Measurements from ENCODE around the gene B4GALNT4. TPM values are rescaled to one million over a fixed set of nuclear protein-coding genes. Genes with fewer than 3 reads are reported as not detected.
"Not testable (repeated sequence)": the region's sequence is repeated elsewhere in the genome, so short reads cannot be mapped to it uniquely, and the experiment has no call there.

The B4GALNT4 gene
- polyA plus RNA-seq, 6 donors from 2014 or later, result not detected

- H3K4me1 Mint-ChIP-seq, result peaks cover 31 to 58% (median 35%) of the 10 kb centered on the region in 3 donors
- peak overlapping the region in 6 of 8 donors; percentile 12 to 75 (median 58) for H3K4me3 Mint-ChIP-seq
- H3K27ac Mint-ChIP-seq, result peak overlapping the region in 2 of 6 donors; percentile 24 to 53
- no peaks in the 10 kb centered on the region for H3K36me3 Mint-ChIP-seq
- H3K27me3 Mint-ChIP-seq, result no peaks in the 10 kb centered on the region
- ATAC-seq (ENCODE audit: low read depth in 2 of 2), result no peak
- DNase-seq, result no peak
- peaks cover 0 to 4% (median 0%) of the 10 kb centered on the region in 7 donors for H3K9me3 Mint-ChIP-seq
These were observed 38.5 kb upstream of the B4GALNT4 start for GRCh38 chr11:330694-331357.

DNA sequence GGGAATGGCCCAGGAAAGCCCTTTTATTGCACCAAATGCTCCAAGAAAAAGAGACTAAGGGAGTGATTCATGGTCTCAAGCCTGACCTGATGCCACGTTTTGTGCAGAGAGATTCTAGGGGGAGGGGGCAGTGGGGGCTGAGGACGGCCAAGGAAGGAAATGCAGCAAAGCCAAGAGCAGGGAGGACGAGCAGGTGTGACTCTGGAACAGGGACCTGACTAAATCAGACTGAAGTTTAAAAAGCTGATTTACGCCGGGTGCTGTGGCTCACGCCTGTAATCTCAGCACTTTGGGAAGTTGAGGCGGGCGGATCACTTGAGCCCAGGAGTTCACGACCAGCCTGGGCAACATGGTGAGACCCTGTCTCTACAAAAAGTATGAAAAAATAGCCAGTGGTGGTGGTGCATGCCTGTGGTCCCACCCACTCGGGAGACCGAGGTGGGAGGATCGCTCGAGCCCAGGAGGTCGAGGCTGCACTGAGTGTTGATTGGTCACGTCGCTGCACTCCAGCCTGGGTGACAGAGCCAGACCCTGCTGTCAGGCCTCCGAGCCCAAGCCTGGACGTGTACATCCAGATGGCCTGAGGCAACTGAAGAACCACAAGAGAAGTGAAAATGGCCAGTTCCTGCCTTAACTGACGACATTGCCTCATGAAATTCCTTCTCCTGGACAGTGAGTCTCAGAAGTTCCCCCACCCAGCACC lies 37.8 kb upstream of the B4GALNT4 start:
- peak overlapping the region in 5 of 8 donors; percentile 49 to 75 (median 65) for H3K4me3 Mint-ChIP-seq
- H3K27ac Mint-ChIP-seq, result peak overlapping the region in 2 of 6 donors; percentile 53 to 70
- H3K9me3 Mint-ChIP-seq, result peaks cover 0 to 4% (median 0%) of the 10 kb centered on the region in 7 donors
- no peaks in the 10 kb centered on the region for H3K27me3 Mint-ChIP-seq
- DNase-seq (no peak), ATAC-seq (ENCODE audit: low read depth in 2 of 2) (no peak)
- no peaks in the 10 kb centered on the region for H3K36me3 Mint-ChIP-seq
- peaks cover 31 to 58% (median 35%) of the 10 kb centered on the region in 3 donors for H3K4me1 Mint-ChIP-seq

GRCh38 chr11:332651-333480 lies 36.4 kb upstream of the B4GALNT4 start:
- H3K4me1 Mint-ChIP-seq, result peaks cover 26 to 49% (median 32%) of the 10 kb centered on the region in 3 donors
- peak overlapping the region in 2 of 6 donors; percentile 8 to 90 for H3K27ac Mint-ChIP-seq
- no peak for DNase-seq
- H3K9me3 Mint-ChIP-seq, result peaks cover 0 to 4% (median 0%) of the 10 kb centered on the region in 7 donors
- no peaks in the 10 kb centered on the region for H3K36me3 Mint-ChIP-seq
- H3K4me3 Mint-ChIP-seq, result peak overlapping the region in 1 of 8 donors; percentile 62
- H3K27me3 Mint-ChIP-seq, result no peaks in the 10 kb centered on the region
- ATAC-seq (ENCODE audit: low read depth in 2 of 2), result no peak

- not testable (repeated sequence) for H3K9me3 Mint-ChIP-seq; H3K27ac Mint-ChIP-seq; H3K4me3 Mint-ChIP-seq; H3K36me3 Mint-ChIP-seq; ATAC-seq (ENCODE audit: low read depth in 2 of 2); H3K27me3 Mint-ChIP-seq; DNase-seq
- H3K4me1 Mint-ChIP-seq, result peaks cover 26 to 44% (median 32%) of the 10 kb centered on the region in 3 donors
These were observed 35.6 kb upstream of the B4GALNT4 start for GRCh38 chr11:333616-334263.

GRCh38 chr11:334264-334994 lies 34.9 kb upstream of the B4GALNT4 start:
- ATAC-seq (ENCODE audit: low read depth in 2 of 2) (no peak), DNase-seq (no peak)
- Mint-ChIP-seq H3K27ac (peak overlapping the region in 1 of 6 donors; percentile 70), H3K4me3 (peak overlapping the region in 1 of 8 donors; percentile 54), H3K4me1 (peaks cover 19 to 38% (median 30%) of the 10 kb centered on the region in 3 donors), H3K36me3 (no peaks in the 10 kb centered on the region), H3K27me3 (no peaks in the 10 kb centered on the region), H3K9me3 (peaks cover 0 to under 1% (median 0%) of the 10 kb centered on the region in 7 donors)

DNA sequence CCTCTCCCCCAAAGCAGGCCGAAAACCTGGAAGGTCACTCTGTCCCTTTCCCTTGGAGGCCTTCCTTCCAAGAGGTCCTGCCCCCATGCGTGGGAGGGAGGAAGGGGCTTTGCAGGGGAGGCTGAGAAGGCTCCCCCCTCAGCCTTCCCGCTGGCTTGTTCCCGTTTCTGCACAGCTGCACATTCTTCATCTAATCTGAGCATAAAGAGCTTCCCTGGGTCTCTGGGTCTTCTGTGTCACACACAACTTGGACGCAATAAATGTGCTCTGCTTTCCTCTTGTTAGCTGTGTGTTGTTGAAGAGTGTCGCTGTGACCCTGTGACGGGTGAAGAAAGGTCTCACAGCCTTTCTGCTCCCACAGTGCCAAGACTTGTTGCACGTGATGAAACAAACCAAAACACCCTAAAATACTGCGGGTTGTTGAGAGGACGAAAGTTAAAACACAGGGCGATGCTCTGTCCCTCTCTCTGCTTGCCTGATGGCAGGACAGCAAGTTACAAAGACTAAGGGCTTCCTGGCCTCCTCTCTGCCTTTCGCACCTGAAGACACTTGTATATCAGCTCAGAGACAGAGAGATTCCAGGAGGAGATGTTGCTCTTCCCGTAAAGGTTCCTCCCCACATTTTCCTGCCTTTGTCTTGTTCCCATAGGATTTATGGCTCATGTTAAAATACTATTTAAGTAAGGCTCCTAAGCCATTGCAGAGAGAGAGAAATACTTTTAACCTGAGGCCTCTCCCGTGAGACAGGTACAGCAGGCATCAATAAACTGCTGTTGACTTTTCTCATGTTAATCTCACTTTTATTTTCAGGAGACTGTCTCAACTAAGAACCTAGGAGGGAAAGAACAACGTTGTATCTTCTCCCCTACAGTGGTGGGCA lies 33.3 kb upstream of the B4GALNT4 start:
- Mint-ChIP-seq H3K27me3 (no peaks in the 10 kb centered on the region), H3K4me1 (peaks cover 22 to 37% (median 24%) of the 10 kb centered on the region in 3 donors), H3K27ac (peak overlapping the region in 2 of 6 donors; percentile 23 to 78), H3K36me3 (peaks cover 0 to 6% of the 10 kb centered on the region in 2 donors), H3K9me3 (peaks cover 0 to 4% (median 0%) of the 10 kb centered on the region in 7 donors), H3K4me3 (no peak overlapping the region)
- DNase-seq (no peak), ATAC-seq (ENCODE audit: low read depth in 2 of 2) (no peak)

DNA sequence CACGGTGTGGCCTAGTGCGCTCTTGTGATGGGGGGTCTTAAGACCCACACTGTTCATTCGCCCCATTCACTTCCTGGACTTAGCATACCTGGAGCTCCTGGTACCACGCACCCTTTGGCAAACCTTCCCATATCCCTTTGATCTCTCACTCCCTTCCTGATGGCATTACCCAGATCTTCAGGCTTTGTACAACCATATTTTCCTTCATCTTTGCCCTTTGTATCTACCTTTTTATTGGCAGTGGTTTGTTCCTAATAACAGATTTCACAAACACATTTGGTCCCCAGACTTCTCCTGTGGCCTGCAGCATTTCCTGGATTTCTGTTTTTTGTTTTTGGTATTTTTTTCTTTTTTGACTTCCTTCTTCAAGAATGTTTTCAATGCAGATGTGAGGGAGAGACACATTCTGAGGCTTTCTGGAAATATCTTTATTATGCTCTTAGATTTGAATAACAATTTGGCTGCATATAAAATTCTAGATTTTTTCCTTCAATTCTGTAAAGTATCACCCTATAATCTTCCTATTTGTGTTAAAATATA lies 32.6 kb upstream of the B4GALNT4 start:
- H3K9me3 Mint-ChIP-seq, result peaks cover 0 to 7% (median 2%) of the 10 kb centered on the region in 7 donors
- H3K27ac Mint-ChIP-seq, result peak overlapping the region in 2 of 6 donors; percentile 23 to 33
- H3K36me3 Mint-ChIP-seq, result peaks cover 0 to 7% of the 10 kb centered on the region in 2 donors
- H3K4me3 Mint-ChIP-seq, result no peak overlapping the region
- ATAC-seq (ENCODE audit: low read depth in 2 of 2) (no peak), DNase-seq (no peak)
- no peaks in the 10 kb centered on the region for H3K27me3 Mint-ChIP-seq
- H3K4me1 Mint-ChIP-seq, result peaks cover 27 to 37% (median 29%) of the 10 kb centered on the region in 3 donors

- ATAC-seq (ENCODE audit: low read depth in 2 of 2) (no peak), DNase-seq (no peak)
- H3K36me3 Mint-ChIP-seq, result peaks cover 0 to 7% of the 10 kb centered on the region in 2 donors
- no peak overlapping the region for H3K27ac Mint-ChIP-seq
- H3K4me3 Mint-ChIP-seq, result no peak overlapping the region
- H3K9me3 Mint-ChIP-seq, result peaks cover 0 to 7% (median 2%) of the 10 kb centered on the region in 7 donors
- peaks cover 28 to 43% (median 37%) of the 10 kb centered on the region in 3 donors for H3K4me1 Mint-ChIP-seq
- H3K27me3 Mint-ChIP-seq, result no peaks in the 10 kb centered on the region
These were observed 31.6 kb upstream of the B4GALNT4 start for GRCh38 chr11:337711-338110.

GRCh38 chr11:339963-340362 lies 29.3 kb upstream of the B4GALNT4 start:
- H3K36me3 Mint-ChIP-seq, result peaks cover 0 to 7% of the 10 kb centered on the region in 2 donors
- H3K4me3 Mint-ChIP-seq, result peak overlapping the region in 1 of 8 donors; percentile 64
- peaks cover 0 to 7% (median 2%) of the 10 kb centered on the region in 7 donors for H3K9me3 Mint-ChIP-seq
- no peak overlapping the region for H3K27ac Mint-ChIP-seq
- DNase-seq, result no peak
- no peaks in the 10 kb centered on the region for H3K27me3 Mint-ChIP-seq
- no peak for ATAC-seq (ENCODE audit: low read depth in 2 of 2)
- H3K4me1 Mint-ChIP-seq, result peaks cover 28 to 48% (median 37%) of the 10 kb centered on the region in 3 donors

DNA sequence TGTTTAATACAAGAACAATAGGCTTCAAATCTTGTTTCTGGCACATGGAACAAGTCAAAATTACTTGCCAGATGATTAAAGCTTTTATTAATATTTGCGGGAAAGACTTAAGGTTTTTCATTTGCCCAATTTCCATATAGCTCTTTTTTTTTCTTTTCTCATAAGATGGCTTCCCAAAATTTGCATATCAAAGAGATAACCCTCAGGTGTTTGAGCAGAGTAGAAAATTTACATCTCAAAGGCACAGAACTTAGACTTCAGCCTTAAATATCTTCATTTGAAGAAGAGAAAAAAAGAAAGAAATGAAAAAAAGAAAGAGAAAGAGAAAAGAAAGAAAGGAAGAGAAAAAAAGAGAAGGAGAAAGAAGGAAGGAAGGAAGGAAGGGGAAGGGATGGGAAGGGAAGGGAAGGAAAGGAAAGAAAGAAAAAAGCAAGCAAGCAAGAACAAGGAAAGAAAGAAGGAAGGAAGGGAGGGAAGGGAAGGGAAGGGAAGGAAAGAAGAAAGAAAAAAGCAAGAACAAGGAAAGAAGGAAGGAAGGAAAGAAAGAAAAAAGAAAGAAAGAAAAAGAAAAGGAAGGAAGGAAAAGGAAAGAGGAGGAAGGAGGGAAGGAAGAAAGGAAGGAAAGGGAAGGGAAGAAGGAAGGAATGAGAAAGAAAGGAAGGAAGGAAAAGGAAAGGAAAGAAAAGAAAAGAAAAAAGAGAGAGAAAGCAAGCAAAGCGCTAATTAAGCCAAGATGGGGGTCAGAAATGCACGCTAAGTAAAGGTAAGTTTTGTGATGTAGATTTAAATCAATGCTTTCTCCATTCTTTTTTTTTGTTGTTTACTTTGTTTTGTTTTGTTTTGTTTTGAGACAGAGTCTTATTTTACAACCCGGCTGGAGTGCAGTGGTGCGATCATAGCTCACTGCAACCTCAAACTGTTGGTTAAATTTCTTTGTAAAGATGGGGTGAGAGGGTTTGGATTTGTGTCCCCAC lies 28.5 kb upstream of the B4GALNT4 start:
- Mint-ChIP-seq H3K9me3 (peaks cover 0 to 7% (median 2%) of the 10 kb centered on the region in 7 donors), H3K27ac (peak overlapping the region in 4 of 6 donors; percentile 58 to 84 (median 75)), H3K27me3 (no peaks in the 10 kb centered on the region), H3K4me3 (peak overlapping the region in 7 of 8 donors; percentile 61 to 87 (median 74)), H3K4me1 (peaks cover 25 to 43% (median 33%) of the 10 kb centered on the region in 3 donors), H3K36me3 (peaks cover 0 to 7% of the 10 kb centered on the region in 2 donors)
- ATAC-seq (ENCODE audit: low read depth in 2 of 2), result no peak
- DNase-seq, result no peak

Data from naive B cell (primary cell).